ENCODE data around the gene BLOC1S1. TPM values are rescaled to one million over a fixed set of nuclear protein-coding genes. Genes with fewer than 3 reads are reported as not detected.

Gene BLOC1S1
- total and polyA plus RNA-seq, 2 of the 4 experiments (the other 2 are of a cell fraction): 128 to 285 TPM

DNA sequence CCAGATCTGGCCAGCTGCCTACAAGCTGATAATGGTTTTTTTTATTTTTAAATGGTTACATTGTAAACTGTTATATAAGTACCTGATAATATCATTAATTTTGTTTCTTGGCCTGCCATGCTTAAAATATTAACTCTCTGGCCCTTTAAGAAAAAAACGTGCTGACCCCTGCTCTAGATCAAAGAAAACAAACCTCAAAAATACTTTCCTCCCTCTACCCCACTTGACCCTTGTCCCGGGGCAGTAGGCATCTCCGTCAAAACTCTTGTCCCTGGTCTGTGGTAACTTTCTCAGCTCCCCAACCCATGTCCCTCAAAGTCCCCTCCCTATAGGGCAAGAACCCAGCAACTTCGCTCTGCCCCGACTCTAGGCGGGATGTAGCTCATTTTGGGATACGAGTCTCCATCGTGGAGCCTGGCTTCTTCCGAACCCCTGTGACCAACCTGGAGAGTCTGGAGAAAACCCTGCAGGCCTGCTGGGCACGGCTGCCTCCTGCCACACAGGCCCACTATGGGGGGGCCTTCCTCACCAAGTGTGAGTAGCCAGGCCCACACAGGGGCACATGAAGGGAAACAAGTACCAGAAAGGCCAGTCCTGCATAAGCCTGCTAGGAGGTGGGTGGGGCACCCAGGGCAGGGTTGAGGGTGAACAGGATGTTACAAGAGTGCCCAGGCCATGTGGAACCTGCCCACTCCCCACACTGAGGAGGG is 7.8 kb downstream of the BLOC1S1 start:
- H2AK5ac ChIP-seq (ENCODE audit: low read depth, low read length): no peak overlapping the region; the same call in 1 of the 2 replicates
- no peak overlapping the region for H3K9ac ChIP-seq (ENCODE audit: low read depth, low read length)
- no peak overlapping the region for H4K8ac ChIP-seq (ENCODE audit: low read depth in 2 of 2, low read length in 2 of 2)
- H3K4ac ChIP-seq (ENCODE audit: low read depth, low read length): no peak overlapping the region
- no peak overlapping the region for H2BK120ac ChIP-seq (ENCODE audit: low read depth, low read length)
- dilution Hi-C loops (cut with HindIII; ENCODE audit: low sequenced_read_pairs, unreplicated experiment) (no loop called here), intact Hi-C loops (cut with micrococcal nuclease) (no loop called here), in situ Hi-C loops (cut with MboI; ENCODE audit: low sequenced_read_pairs) (no loop called here)
- ChIA-PET POLR2A (ENCODE audit: unreplicated experiment) (no interaction called here), CTCF (no interaction called here)
- no peak overlapping the region for H3K18ac ChIP-seq (ENCODE audit: low read depth, low read length)
- no peak overlapping the region for H3K23ac ChIP-seq (ENCODE audit: low read depth, low read length)
- no peak for TF ChIP-seq RAD21 (IDR thresholded peaks at IDR 0.05; ENCODE audit: low read length)
- 0 out of 2 replicates have a peak, but pooled peaks have one; percentile 8 for TF ChIP-seq RFX5 (IDR thresholded peaks at IDR 0.05; ENCODE audit: low read depth, low read length)
- H2AFZ ChIP-seq (replicated peaks; ENCODE audit: low read length, poor library complexity): peak overlapping the region; percentile 5
- H3K56ac ChIP-seq (ENCODE audit: extremely low read depth, insufficient read depth, low read length): no peak overlapping the region
- no peak overlapping the region for H3K4me2 ChIP-seq (ENCODE audit: low read depth, low read length)
- peaks cover 23% of the 10 kb centered on the region for H3K4me1 ChIP-seq (ENCODE audit: control insufficient read depth, insufficient read depth, low read length)
- H3K27ac ChIP-seq (ENCODE audit: insufficient read depth, low read length): no peak overlapping the region
- no TSS peak for BruUV-seq (replicated peaks)
- no peak overlapping the region for H3K14ac ChIP-seq (replicated peaks; ENCODE audit: low read depth, low read length)
- no peak for DNase-seq
- no peak overlapping the region for H4K91ac ChIP-seq (ENCODE audit: insufficient read depth, low read depth, low read length)
- no peak overlapping the region for H3K4me3 ChIP-seq (ENCODE audit: insufficient read depth, low read depth, low read length)
- no peak overlapping the region for H4K5ac ChIP-seq (ENCODE audit: low read depth, low read length)
- no peak overlapping the region for H2BK20ac ChIP-seq (ENCODE audit: low read depth, low read length)
- WGBS, 2 experiments (ENCODE audit: extremely low coverage in 2 of 2, insufficient read length in 1 of 2): 91% methylated on average over 8 of the region's 10 CpGs; no CpG with 5 or more reads in 1 of the 2 experiments
- peaks cover 68% of the 10 kb centered on the region for H4K20me1 ChIP-seq (ENCODE audit: insufficient read depth, low read length)
- H3K36me3 ChIP-seq (ENCODE audit: control insufficient read depth, insufficient read depth, low read length): peaks cover 45% of the 10 kb centered on the region
- H2AK9ac ChIP-seq (replicated peaks; ENCODE audit: low read depth, low read length, poor library complexity): peak overlapping the region; percentile 17
- H3K79me1 ChIP-seq (ENCODE audit: low read depth in 1 of 2, low read length in 2 of 2): peaks cover 15 to 65% of the 10 kb centered on the region in 2 experiments
- H2BK15ac ChIP-seq (ENCODE audit: low read depth, low read length): no peak overlapping the region
- H3K27me3 ChIP-seq (ENCODE audit: control insufficient read depth, insufficient read depth, low read length): no peaks in the 10 kb centered on the region
- H3K9me1 ChIP-seq (ENCODE audit: insufficient read depth, low read length): peaks cover 12% of the 10 kb centered on the region; the same call in 1 of the 2 replicates
- H2BK5ac ChIP-seq (ENCODE audit: low read depth, low read length, poor library complexity, severe bottlenecking): no peak overlapping the region
- ATAC-seq (ENCODE audit: low read depth): no peak
- no peaks in the 10 kb centered on the region for H3K9me3 ChIP-seq (ENCODE audit: control insufficient read depth, insufficient read depth, low read length)

All from IMR-90 (cell line).